GM21515 (cell line): ENCODE data around the gene RMND5A.
A peak's percentile ranks its signal among the peaks of the same experiment; 100 is the strongest.
"Not testable (repeated sequence)": the region's sequence is repeated elsewhere in the genome, so short reads cannot be mapped to it uniquely, and the experiment has no call there.

Experiments used
- ATAC-seq: cut with Tn5 transposase; IDR thresholded peaks from one replicate; pipeline ENCODE4 v1.9.1; 2021; ENCODE audit not compliant: unreplicated experiment

The RMND5A gene

GRCh38 chr2:86714579-86715173 lies 5.4 kb upstream of the RMND5A start:
- not testable (repeated sequence) for ATAC-seq

GRCh38 chr2:86719263-86719636 lies 841 bp upstream of the RMND5A start:
- not testable (repeated sequence) for ATAC-seq

- ATAC-seq, result peak; percentile 31
Observed at GRCh38 chr2:86720540-86721320, 639 bp downstream of the RMND5A start.

GRCh38 chr2:86725706-86726105 lies 5.6 kb downstream of the RMND5A start:
- not testable (repeated sequence) for ATAC-seq

- not testable (repeated sequence) for ATAC-seq
Observed at GRCh38 chr2:86732040-86732525, 12.0 kb downstream of the RMND5A start.

- ATAC-seq, result not testable (repeated sequence)
Observed at GRCh38 chr2:86732837-86733236, 12.7 kb downstream of the RMND5A start.

GRCh38 chr2:86733528-86733927 lies 13.4 kb downstream of the RMND5A start:
- ATAC-seq, result not testable (repeated sequence)

GRCh38 chr2:86734896-86735295 lies 14.8 kb downstream of the RMND5A start:
- not testable (repeated sequence) for ATAC-seq

- not testable (repeated sequence) for ATAC-seq
Observed at GRCh38 chr2:86739485-86739884, 19.4 kb downstream of the RMND5A start.

- ATAC-seq, result not testable (repeated sequence)
Observed at GRCh38 chr2:86739889-86740288, 19.8 kb downstream of the RMND5A start.

- not testable (repeated sequence) for ATAC-seq
Observed at GRCh38 chr2:86741889-86742498, 21.9 kb downstream of the RMND5A start.

- no peak for ATAC-seq
Observed at GRCh38 chr2:86744152-86744551, 24.1 kb downstream of the RMND5A start.

GRCh38 chr2:86746939-86747338 lies 26.8 kb downstream of the RMND5A start:
- no peak for ATAC-seq

GRCh38 chr2:86747711-86748639 lies 27.9 kb downstream of the RMND5A start:
- no peak for ATAC-seq

- no peak for ATAC-seq
Observed at GRCh38 chr2:86750240-86750839, 30.2 kb downstream of the RMND5A start.

GRCh38 chr2:86751778-86752177 lies 31.7 kb downstream of the RMND5A start:
- ATAC-seq, result no peak

GRCh38 chr2:86752934-86753333 lies 32.8 kb downstream of the RMND5A start:
- ATAC-seq, result no peak

GRCh38 chr2:86753606-86754005 lies 33.5 kb downstream of the RMND5A start:
- no peak for ATAC-seq

GRCh38 chr2:86758405-86758804 lies 38.3 kb downstream of the RMND5A start:
- no peak for ATAC-seq

- no peak for ATAC-seq
Observed at GRCh38 chr2:86760371-86760770, 40.3 kb downstream of the RMND5A start.
